Measurements from ENCODE around the gene RPS6KA2. TPM values are rescaled to one million over a fixed set of nuclear protein-coding genes. Genes with fewer than 3 reads are reported as not detected.

The RPS6KA2 gene
- total and polyA plus RNA-seq, 8 donors = 7.9 to 95.4 (median 22.9) TPM

DNA sequence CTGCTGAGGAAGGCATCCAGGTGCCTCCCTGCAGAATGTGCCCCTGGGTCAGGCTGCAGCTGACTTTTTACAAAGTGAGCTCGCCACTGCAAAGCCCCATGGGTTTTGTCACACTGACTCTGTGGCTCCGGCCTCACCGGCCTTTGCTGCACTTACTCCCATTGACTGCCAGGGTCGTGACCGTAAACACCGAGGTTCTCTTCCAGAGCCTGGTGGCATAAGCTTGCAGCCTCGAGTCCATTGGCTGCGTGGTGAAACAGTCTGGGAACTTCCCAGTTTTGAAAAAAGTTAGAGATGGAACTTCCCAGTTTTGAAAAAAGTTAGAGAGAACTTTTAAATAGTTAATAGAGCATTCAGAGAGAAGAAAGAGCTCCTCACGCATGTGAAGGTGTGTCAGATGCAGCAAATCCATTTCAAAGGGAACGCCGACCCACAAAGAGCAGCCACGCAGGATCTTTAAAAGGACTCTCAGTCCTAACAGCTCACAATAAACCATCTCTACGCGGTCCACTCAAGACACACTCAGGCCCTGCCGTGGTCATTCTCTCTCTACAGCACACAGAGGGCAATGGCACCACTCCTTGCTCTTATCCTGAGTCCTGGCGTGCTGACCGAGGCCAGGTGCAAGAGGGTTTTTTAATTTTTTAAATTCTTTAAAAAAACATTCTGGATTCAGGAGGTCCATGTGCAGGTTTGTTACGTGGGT is 53.4 kb downstream of the RPS6KA2 start:
- DNase-seq = no peak
- intact Hi-C loops (cut with DNase I) = no loop called here
- Histone ChIP-seq H3K27ac (no peak overlapping the region), H3K4me3 (no peak overlapping the region), H3K36me3 (no peaks in the 10 kb centered on the region), H3K27me3 (no peaks in the 10 kb centered on the region), H3K9me3 (no peaks in the 10 kb centered on the region), H3K4me1 (no peaks in the 10 kb centered on the region)
- TF ChIP-seq, protein P1, sequence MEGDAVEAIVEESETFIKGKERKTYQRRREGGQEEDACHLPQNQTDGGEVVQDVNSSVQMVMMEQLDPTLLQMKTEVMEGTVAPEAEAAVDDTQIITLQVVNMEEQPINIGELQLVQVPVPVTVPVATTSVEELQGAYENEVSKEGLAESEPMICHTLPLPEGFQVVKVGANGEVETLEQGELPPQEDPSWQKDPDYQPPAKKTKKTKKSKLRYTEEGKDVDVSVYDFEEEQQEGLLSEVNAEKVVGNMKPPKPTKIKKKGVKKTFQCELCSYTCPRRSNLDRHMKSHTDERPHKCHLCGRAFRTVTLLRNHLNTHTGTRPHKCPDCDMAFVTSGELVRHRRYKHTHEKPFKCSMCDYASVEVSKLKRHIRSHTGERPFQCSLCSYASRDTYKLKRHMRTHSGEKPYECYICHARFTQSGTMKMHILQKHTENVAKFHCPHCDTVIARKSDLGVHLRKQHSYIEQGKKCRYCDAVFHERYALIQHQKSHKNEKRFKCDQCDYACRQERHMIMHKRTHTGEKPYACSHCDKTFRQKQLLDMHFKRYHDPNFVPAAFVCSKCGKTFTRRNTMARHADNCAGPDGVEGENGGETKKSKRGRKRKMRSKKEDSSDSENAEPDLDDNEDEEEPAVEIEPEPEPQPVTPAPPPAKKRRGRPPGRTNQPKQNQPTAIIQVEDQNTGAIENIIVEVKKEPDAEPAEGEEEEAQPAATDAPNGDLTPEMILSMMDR (IDR thresholded peaks at IDR 0.05) = no peak
- no peak for ATAC-seq
- no peak for FAIRE-seq
- 87 to 89% methylated on average over 18 of the region's 18 CpGs for WGBS, 2 donors

DNA sequence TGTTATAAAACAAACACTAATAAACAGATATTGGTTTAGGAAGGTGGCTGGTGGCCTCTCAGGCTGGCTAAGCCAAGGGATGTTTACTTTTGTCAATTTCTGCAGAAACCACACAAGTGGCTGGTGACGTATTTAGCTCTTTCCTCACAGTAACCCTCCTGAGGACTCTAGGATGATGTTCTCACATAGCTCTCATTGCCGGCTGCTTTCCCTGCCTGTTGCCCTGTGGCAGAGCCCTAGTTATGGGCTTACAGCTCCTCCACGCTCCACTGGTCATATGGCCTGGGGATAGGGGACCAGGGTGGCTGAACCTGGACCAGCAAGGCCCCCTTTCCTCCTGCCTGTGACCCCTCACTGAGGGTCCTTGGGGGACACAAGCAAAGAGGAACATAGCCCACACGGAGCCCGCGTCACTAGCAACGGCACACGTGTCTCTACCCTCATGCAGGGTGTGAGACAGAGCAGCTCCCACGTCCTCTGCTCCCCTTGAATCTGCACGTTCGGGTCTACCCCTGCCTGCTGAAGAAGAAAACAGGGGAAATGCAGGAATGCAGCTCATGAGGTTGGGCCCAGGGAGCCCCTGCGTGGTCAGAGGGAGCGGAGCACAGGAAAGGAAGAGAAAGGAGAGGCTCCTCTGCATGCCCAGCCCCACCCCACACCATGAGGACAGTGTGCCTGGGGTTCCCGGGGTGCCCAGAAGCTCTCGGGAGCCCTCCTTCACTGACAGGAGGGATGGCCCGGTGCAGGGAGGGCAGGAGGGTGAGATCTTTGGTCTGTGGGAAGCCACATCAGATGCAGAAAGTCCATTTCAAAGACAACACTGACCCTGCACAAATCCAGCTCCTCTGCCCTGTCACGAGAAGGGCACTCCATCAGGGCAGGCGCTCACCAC is 54.4 kb downstream of the RPS6KA2 start:
- Histone ChIP-seq H3K27me3 (no peaks in the 10 kb centered on the region), H3K36me3 (no peaks in the 10 kb centered on the region), H3K9me3 (no peaks in the 10 kb centered on the region), H3K4me3 (no peak overlapping the region), H3K4me1 (no peaks in the 10 kb centered on the region), H3K27ac (no peak overlapping the region)
- no peak for DNase-seq
- intact Hi-C loops (cut with DNase I) = no loop called here
- no peak for FAIRE-seq
- peak; percentile 12 to 67 (median 39) for ATAC-seq
- 84 to 86% methylated on average over 18 of the region's 18 CpGs for WGBS, 2 donors
- TF ChIP-seq, protein P1 (IDR thresholded peaks at IDR 0.05) = no peak

DNA sequence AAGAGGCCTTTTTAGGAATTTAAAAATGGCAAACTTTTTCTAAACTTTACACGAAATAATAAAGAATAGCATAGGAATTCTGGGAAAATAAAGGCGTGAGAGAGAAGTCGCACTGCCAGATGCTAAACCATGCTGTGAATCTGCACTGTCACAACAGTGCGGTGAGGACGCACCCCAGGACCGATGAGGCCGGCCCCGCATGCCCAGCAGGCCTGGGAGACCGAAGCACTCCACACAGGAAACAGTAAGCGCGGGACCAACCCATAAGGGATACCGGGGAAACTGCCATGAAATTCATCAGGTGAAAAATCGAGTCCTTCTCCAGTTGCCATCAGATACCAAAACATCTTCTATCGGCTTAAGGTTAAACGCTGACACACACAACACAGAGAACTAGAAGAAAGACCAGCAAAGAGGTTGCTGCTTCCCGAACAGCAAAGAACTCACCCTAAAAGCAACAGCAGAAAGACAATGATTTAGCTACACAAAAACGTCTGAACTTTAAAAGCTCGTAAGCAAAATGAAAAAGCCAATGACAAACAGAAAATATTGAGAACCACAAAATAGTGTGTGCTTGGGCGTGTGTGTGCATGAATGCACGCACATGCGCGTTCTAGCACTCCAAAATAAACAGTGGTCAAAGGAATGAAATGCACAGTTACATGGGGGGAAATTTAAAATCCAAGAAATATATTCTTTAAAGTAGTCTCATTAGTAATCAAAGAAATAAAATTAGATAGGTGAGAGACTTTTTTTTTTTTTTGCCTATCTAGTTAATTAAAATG is 55.9 kb downstream of the RPS6KA2 start:
- WGBS, 2 donors = 92% methylated on average over 22 of the region's 22 CpGs
- Histone ChIP-seq H3K4me3 (no peak overlapping the region), H3K27me3 (no peaks in the 10 kb centered on the region), H3K36me3 (no peaks in the 10 kb centered on the region), H3K4me1 (no peaks in the 10 kb centered on the region), H3K9me3 (no peaks in the 10 kb centered on the region), H3K27ac (no peak overlapping the region)
- no peak for FAIRE-seq
- intact Hi-C loops (cut with DNase I) = no loop called here
- TF ChIP-seq, protein P1 (IDR thresholded peaks at IDR 0.05) = no peak
- ATAC-seq = no peak
- no peak for DNase-seq

DNA sequence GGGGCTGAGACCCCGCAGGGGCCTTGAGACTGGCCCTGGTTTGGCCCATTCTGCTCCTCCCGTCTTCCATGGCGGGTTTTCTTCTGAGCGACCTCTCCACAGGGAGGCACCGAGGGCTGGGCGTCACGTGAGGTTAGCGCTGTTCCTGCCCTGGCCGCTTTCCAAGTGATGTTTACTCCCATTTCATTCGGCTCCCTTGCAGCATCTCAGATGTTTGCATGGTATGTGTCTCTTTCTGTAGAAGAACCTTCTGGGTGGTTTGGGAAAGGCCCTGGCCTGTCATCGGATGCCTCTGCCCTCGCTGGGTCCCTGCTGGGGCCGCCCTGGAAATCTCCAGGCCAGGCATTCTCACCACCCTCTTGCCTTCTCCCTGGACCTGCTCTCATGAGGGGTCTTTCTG is 57.8 kb downstream of the RPS6KA2 start:
- no peak for DNase-seq
- FAIRE-seq = no peak
- intact Hi-C loops (cut with DNase I) = no loop called here
- Histone ChIP-seq H3K36me3 (no peaks in the 10 kb centered on the region), H3K27me3 (no peaks in the 10 kb centered on the region), H3K4me3 (no peak overlapping the region), H3K4me1 (no peaks in the 10 kb centered on the region), H3K27ac (no peak overlapping the region), H3K9me3 (no peaks in the 10 kb centered on the region)
- TF ChIP-seq, protein P1 (IDR thresholded peaks at IDR 0.05) = no peak
- ATAC-seq = no peak
- 90 to 96% methylated on average over 13 of the region's 13 CpGs for WGBS, 2 donors
